Measurements from ENCODE around the gene C1QTNF6. TPM values are rescaled to one million over a fixed set of nuclear protein-coding genes. Genes with fewer than 3 reads are reported as not detected.

Gene C1QTNF6
- total and polyA plus RNA-seq, 4 donors: 3.1 to 4.5 (median 4.0) TPM

GRCh38 chr22:37151401-37151800 lies 36.6 kb downstream of the C1QTNF6 start:
- no peak for TF ChIP-seq FOXA1 (IDR thresholded peaks at IDR 0.05)
- no peak overlapping the region for H3K27ac ChIP-seq (ENCODE audit: low read depth in 1 of 2, low read length in 2 of 2)
- no peaks in the 10 kb centered on the region for H3K27me3 ChIP-seq (ENCODE audit: control insufficient read depth in 4 of 4, insufficient read depth in 4 of 4, low read length in 3 of 4)
- peaks cover 0 to 2% (median 0%) of the 10 kb centered on the region in 4 donors for H3K4me1 ChIP-seq (ENCODE audit: control insufficient read depth in 4 of 4, insufficient read depth in 4 of 4, low read length in 3 of 4)
- no peak for DNase-seq (ENCODE audit: low spot score)
- H3K9ac ChIP-seq (ENCODE audit: low read depth in 1 of 2, low read length in 2 of 2): no peak overlapping the region
- no peaks in the 10 kb centered on the region for H3K36me3 ChIP-seq (ENCODE audit: control insufficient read depth in 4 of 4, insufficient read depth in 3 of 4, low read depth in 1 of 4, low read length in 3 of 4)
- no peaks in the 10 kb centered on the region for H3K9me3 ChIP-seq (ENCODE audit: control insufficient read depth in 4 of 4, low read length in 3 of 4)
- no peak overlapping the region for H3K4me3 ChIP-seq (ENCODE audit: low read depth in 1 of 3, low read length in 3 of 3)

GRCh38 chr22:37150701-37151100 lies 37.3 kb downstream of the C1QTNF6 start:
- no peaks in the 10 kb centered on the region for H3K36me3 ChIP-seq (ENCODE audit: control insufficient read depth in 4 of 4, insufficient read depth in 3 of 4, low read depth in 1 of 4, low read length in 3 of 4)
- no peak for DNase-seq (ENCODE audit: low spot score)
- no peak overlapping the region for H3K9ac ChIP-seq (ENCODE audit: low read depth in 1 of 2, low read length in 2 of 2)
- H3K4me1 ChIP-seq (ENCODE audit: control insufficient read depth in 4 of 4, insufficient read depth in 4 of 4, low read length in 3 of 4): peaks cover 2 to 9% (median 5%) of the 10 kb centered on the region in 4 donors
- no peak overlapping the region for H3K27ac ChIP-seq (ENCODE audit: low read depth in 1 of 2, low read length in 2 of 2)
- H3K27me3 ChIP-seq (ENCODE audit: control insufficient read depth in 4 of 4, insufficient read depth in 4 of 4, low read length in 3 of 4): no peaks in the 10 kb centered on the region
- no peak for TF ChIP-seq NR2F2 (IDR thresholded peaks at IDR 0.05)
- TF ChIP-seq EGR1 (IDR thresholded peaks at IDR 0.05; ENCODE audit: low read depth in 2 of 2): no peak
- no peak for TF ChIP-seq YY1 (IDR thresholded peaks at IDR 0.05)
- no peak for TF ChIP-seq CTCF (IDR thresholded peaks at IDR 0.05; ENCODE audit: low read depth, low read length, missing input control)
- no peak for TF ChIP-seq SP1 (IDR thresholded peaks at IDR 0.05)
- no peak for TF ChIP-seq ZBTB33 (IDR thresholded peaks at IDR 0.05)
- no peak for TF ChIP-seq HNF4A (conservative IDR thresholded peaks at IDR 0.05)
- no peak for TF ChIP-seq RXRA (IDR thresholded peaks at IDR 0.05)
- no peak for TF ChIP-seq FOXA2 (IDR thresholded peaks at IDR 0.05)
- H3K9me3 ChIP-seq (ENCODE audit: control insufficient read depth in 4 of 4, low read length in 3 of 4): no peaks in the 10 kb centered on the region
- no peak overlapping the region for H3K4me3 ChIP-seq (ENCODE audit: low read depth in 1 of 3, low read length in 3 of 3)

GRCh38 chr22:37148742-37149665 lies 39.0 kb downstream of the C1QTNF6 start:
- H3K4me1 ChIP-seq (ENCODE audit: control insufficient read depth in 4 of 4, insufficient read depth in 4 of 4, low read length in 3 of 4): peaks cover 4 to 14% (median 6%) of the 10 kb centered on the region in 4 donors
- H3K27me3 ChIP-seq (ENCODE audit: control insufficient read depth in 4 of 4, insufficient read depth in 4 of 4, low read length in 3 of 4): no peaks in the 10 kb centered on the region
- no peaks in the 10 kb centered on the region for H3K9me3 ChIP-seq (ENCODE audit: control insufficient read depth in 4 of 4, low read length in 3 of 4)
- 81% methylated on average over 17 of the region's 17 CpGs for WGBS
- peak overlapping the region in 1 of 3 donors; percentile 7 for H3K4me3 ChIP-seq (ENCODE audit: low read depth in 1 of 3, low read length in 3 of 3)
- no peaks in the 10 kb centered on the region for H3K36me3 ChIP-seq (ENCODE audit: control insufficient read depth in 4 of 4, insufficient read depth in 3 of 4, low read depth in 1 of 4, low read length in 3 of 4)
- no peak overlapping the region for H3K27ac ChIP-seq (ENCODE audit: low read depth in 1 of 2, low read length in 2 of 2)
- H3K9ac ChIP-seq (ENCODE audit: low read depth in 1 of 2, low read length in 2 of 2): peak overlapping the region in 1 of 2 donors; percentile 58
- no peak for DNase-seq (ENCODE audit: low spot score)
- TF ChIP-seq REST (IDR thresholded peaks at IDR 0.05) (no peak), SP1 (IDR thresholded peaks at IDR 0.05) (no peak), FOXA1 (IDR thresholded peaks at IDR 0.05) (no peak), NR2F2 (IDR thresholded peaks at IDR 0.05) (no peak), FOXA2 (IDR thresholded peaks at IDR 0.05) (no peak), HNF4A (conservative IDR thresholded peaks at IDR 0.05) (no peak), RXRA (IDR thresholded peaks at IDR 0.05) (no peak), EGR1 (IDR thresholded peaks at IDR 0.05; ENCODE audit: low read depth in 2 of 2) (no peak), CTCF (IDR thresholded peaks at IDR 0.05; ENCODE audit: low read depth, low read length, missing input control) (no peak), ATF3 (IDR thresholded peaks at IDR 0.05) (no peak), GABPA (IDR thresholded peaks at IDR 0.05 in 1 of 2, conservative IDR thresholded peaks at IDR 0.05 in 1 of 2) (no peak)
